Thymus (tissue), 11 donors: ENCODE data around the gene COG2. TPM values are rescaled to one million over a fixed set of nuclear protein-coding genes. Genes with fewer than 3 reads are reported as not detected.
"Not testable (repeated sequence)": the region's sequence is repeated elsewhere in the genome, so short reads cannot be mapped to it uniquely, and the experiment has no call there.

ENCODE experiments used
- DNase-seq, 9 donors: peaks; one replicate each; pipeline ENCODE4 v3.0.0-alpha.2; 2013; ENCODE audit warnings: low spot score in 9 of 9, low read depth in 6 of 9, missing footprints in 1 of 9
- H3K27ac ChIP-seq, 2 donors: one replicate each; pipeline ENCODE4 v1.5.1; 2013; ENCODE audit warnings: control low read depth in 1 of 2, low read depth in 1 of 2, low read length in 1 of 2, mild to moderate bottlenecking in 1 of 2, moderate library complexity in 1 of 2
- H3K27me3 ChIP-seq, 2 donors: one replicate each; pipeline ENCODE4 v1.5.1; 2013; ENCODE audit warnings: low read length in 1 of 2; ENCODE audit not compliant: control insufficient read depth in 2 of 2, insufficient read depth in 1 of 2
- H3K36me3 ChIP-seq, 2 donors: one replicate each; pipeline ENCODE4 v1.5.1; 2013; ENCODE audit warnings: low read length in 1 of 2, mild to moderate bottlenecking in 1 of 2, moderate library complexity in 1 of 2; ENCODE audit not compliant: control insufficient read depth in 2 of 2, insufficient read depth in 2 of 2
- H3K4me1 ChIP-seq, 2 donors: one replicate each; pipeline ENCODE4 v1.5.1; 2013; ENCODE audit warnings: low read length in 2 of 2; ENCODE audit not compliant: control insufficient read depth in 2 of 2, insufficient read depth in 2 of 2
- H3K4me3 ChIP-seq, 2 donors: one replicate each; pipeline ENCODE4 v1.5.1; 2013; ENCODE audit warnings: low read length in 2 of 2, control low read depth in 1 of 2, mild to moderate bottlenecking in 1 of 2
- H3K9me3 ChIP-seq, 2 donors: one replicate each; pipeline ENCODE4 v1.5.1; 2013; ENCODE audit warnings: low read length in 1 of 2, mild to moderate bottlenecking in 1 of 2; ENCODE audit not compliant: control insufficient read depth in 2 of 2, insufficient read depth in 1 of 2
- WGBS: extraction: QIAGEN DNeasy Blood & Tissue Kit; methylation state at CpG from one replicate; pipeline ENCODE4 v1.1.7; 2013; 5-methylcytosine and 5-hydroxymethylcytosine counted together
- polyA plus RNA-seq: library from polyadenylated mRNA; stranded (reverse); fragments of 200-250 nt; gene quantifications from one replicate; pipeline ENCODE4 v1.2.3, GENCODE V29; 2013
- total RNA-seq: library from RNA; stranded (reverse); fragments of 120-200 nt; gene quantifications from one replicate; pipeline ENCODE4 v1.2.4, GENCODE V29; 2013
- donor health status: healthy.

COG2 gene
- total and polyA plus RNA-seq, 2 donors, result 20.1 to 27.1 TPM

DNA sequence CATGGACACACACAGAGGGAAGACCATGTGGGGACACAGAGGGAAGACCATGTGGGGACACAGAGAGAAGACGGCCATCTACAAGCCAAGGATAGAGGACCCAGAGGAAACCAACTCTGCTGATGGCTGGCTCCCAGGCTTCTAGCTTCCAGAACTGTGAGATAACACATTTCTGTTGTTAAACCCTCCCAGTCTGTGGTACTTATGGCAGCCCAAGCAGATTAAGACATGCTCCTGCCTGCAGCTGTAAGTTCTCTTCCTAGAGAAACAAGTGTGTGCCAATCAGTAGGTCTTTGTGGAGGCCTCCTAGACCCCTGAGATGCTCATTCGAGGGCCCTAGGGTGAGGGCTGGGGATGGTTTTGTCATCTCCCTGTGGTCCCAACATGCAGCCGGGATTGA lies 69.0 kb downstream of the COG2 start:
- 98% methylated on average over 3 of the region's 3 CpGs for WGBS
- Histone ChIP-seq H3K27me3 (peaks cover 0 to 15% of the 10 kb centered on the region in 2 donors), H3K27ac (no peak overlapping the region), H3K4me1 (peaks cover 0 to 2% of the 10 kb centered on the region in 2 donors), H3K4me3 (no peak overlapping the region), H3K36me3 (no peaks in the 10 kb centered on the region), H3K9me3 (no peaks in the 10 kb centered on the region)
- DNase-seq, result no peak

GRCh38 chr1:230712470-230712942 lies 70.2 kb downstream of the COG2 start:
- H3K9me3 ChIP-seq, result no peaks in the 10 kb centered on the region
- 97% methylated on average over 17 of the region's 17 CpGs for WGBS
- no peaks in the 10 kb centered on the region for H3K36me3 ChIP-seq
- H3K4me3 ChIP-seq, result no peak overlapping the region
- peaks cover 0 to 13% of the 10 kb centered on the region in 2 donors for H3K27me3 ChIP-seq
- H3K27ac ChIP-seq, result no peak overlapping the region
- no peak for DNase-seq
- peaks cover 0 to 2% of the 10 kb centered on the region in 2 donors for H3K4me1 ChIP-seq

GRCh38 chr1:230713138-230713537 lies 70.9 kb downstream of the COG2 start:
- Histone ChIP-seq H3K4me1 (peaks cover 0 to 2% of the 10 kb centered on the region in 2 donors), H3K9me3 (no peaks in the 10 kb centered on the region), H3K27ac (no peak overlapping the region), H3K27me3 (peaks cover 0 to 7% of the 10 kb centered on the region in 2 donors), H3K36me3 (no peaks in the 10 kb centered on the region), H3K4me3 (no peak overlapping the region)
- DNase-seq, result no peak
- WGBS, result 90% methylated on average over 7 of the region's 7 CpGs

DNA sequence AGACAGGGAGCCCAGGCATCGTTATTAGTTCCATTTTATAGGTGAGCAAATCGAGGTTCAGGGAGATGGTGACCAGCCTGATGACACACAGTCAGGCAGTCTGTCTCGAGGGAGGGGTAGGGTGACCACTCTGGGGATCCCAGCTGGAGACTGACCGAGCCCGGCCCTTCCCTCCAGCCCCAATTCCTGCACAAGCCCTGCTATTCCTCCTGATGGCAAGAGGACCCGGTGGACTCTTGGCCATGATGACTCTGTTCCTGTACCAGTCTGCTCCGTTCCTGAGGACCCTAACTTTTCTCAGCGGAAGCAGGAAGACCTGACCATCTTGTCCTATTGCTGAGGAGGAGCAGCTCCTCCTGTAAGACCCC lies 71.2 kb downstream of the COG2 start:
- DNase-seq, result no peak
- H3K27ac ChIP-seq, result no peak overlapping the region
- H3K4me3 ChIP-seq, result no peak overlapping the region

DNA sequence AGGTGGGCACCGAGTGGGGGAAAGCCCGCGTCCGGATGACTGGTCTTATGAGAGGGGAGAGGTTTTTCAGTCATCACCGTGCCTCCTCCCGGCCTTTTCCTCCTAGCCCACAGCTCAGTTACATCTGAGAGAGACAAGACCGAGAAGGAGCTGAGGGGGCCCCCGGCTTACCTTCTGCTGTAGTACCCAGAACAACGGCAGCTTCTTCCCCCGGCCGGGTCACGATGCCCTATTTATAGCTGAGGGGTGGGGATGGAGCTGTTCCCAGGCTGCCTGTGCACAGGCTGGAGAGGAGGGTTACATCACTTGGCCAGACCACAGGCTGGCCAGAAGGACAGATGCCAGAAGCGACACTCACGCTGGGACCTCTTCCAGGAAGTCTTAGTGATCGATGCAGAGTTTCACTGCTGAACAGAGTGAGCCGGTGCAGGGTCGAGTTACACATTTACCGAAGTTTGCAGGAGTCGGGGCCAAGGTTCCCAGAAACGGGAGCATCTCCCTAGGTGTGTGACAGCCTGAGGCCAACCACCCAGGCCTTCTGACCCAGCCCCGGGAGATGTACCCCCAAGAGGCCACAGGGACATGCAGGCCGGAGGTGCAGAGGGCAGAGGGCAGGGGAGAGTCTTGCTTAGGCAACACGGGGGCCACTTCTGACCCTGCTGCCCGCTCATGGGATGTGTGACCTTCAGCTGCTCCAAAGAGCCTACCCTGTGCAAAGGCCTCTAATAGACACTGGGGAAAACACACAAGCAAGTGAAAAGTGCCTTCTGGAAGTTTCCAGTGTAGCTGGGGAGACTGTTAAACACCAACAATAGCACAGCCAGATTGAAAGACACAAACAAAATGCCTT lies 71.9 kb downstream of the COG2 start, which contains the start of gene AGT:
Gene AGT (minus strand): TSS at position 208 of the 850 bp plus-strand sequence. CDS start 3,299 bp downstream, outside the sequence.
- H3K4me1 ChIP-seq, result peaks cover 0 to 2% of the 10 kb centered on the region in 2 donors
- no peak within 1 kb of the TSS for H3K4me3 ChIP-seq
- no peaks in the 10 kb centered on the region for H3K9me3 ChIP-seq
- H3K27me3 ChIP-seq, result no peaks in the 10 kb centered on the region
- DNase-seq, result no peak
- WGBS, result 57% methylated on average over 24 of the region's 24 CpGs
- H3K36me3 ChIP-seq, result no peaks in the 10 kb centered on the region
- H3K27ac ChIP-seq, result no peak within 1 kb of the TSS

More for the DNA sequence above, 71.2 kb downstream of the COG2 start:
- H3K36me3 ChIP-seq, result no peaks in the 10 kb centered on the region
- H3K4me1 ChIP-seq, result peaks cover 0 to 2% of the 10 kb centered on the region in 2 donors
- no peaks in the 10 kb centered on the region for H3K9me3 ChIP-seq
- WGBS, result 95% methylated on average over 8 of the region's 8 CpGs
- peaks cover 0 to 3% of the 10 kb centered on the region in 2 donors for H3K27me3 ChIP-seq

- WGBS, result 95% methylated on average over 3 of the region's 3 CpGs
- no peaks in the 10 kb centered on the region for H3K9me3 ChIP-seq
- H3K4me1 ChIP-seq, result peaks cover 0 to 2% of the 10 kb centered on the region in 2 donors
- no peak overlapping the region for H3K27ac ChIP-seq
- H3K36me3 ChIP-seq, result no peaks in the 10 kb centered on the region
- no peaks in the 10 kb centered on the region for H3K27me3 ChIP-seq
- DNase-seq, result no peak
- no peak overlapping the region for H3K4me3 ChIP-seq
Observed at GRCh38 chr1:230715510-230715909, 73.2 kb downstream of the COG2 start.

DNA sequence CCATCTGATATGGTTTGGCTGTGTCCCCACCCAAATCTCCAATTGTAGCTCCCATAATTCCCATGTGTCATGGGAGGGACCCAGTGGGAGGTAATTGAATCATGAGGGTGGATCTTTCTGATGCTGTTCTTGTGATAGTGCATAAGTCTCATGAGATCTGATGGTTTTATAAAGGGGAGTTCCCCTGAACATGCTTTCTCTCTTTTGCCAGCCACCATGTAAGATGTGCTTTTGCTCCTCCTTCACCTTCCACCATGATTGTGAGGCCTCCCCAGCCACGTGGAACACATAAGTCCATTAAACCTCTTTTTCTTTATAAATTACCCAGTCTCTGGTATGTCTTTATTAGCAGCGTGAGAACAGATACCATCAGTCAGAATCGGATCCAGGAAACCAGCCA lies 74.2 kb downstream of the COG2 start:
- 75% methylated on average over 3 of the region's 3 CpGs for WGBS

DNA sequence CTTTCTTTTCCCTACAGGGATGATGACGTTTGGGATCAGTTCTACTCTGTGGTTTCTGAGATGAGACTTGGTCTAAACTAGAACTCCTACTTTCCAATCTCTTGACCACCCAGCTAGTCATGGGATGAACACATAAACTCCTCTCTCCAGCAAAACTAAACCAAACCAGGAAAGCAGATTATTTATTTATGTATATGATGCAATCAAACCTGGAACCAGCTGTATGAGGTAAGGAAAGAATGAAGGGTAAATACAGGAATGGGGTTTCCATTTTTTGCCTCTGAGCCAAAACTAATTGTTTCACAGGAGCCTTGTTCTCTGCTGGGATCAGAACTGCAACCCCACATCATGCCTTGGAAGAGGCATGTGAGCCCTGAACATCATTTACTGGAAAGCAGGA lies 75.0 kb downstream of the COG2 start:
- Histone ChIP-seq H3K27ac (no peak overlapping the region), H3K27me3 (no peaks in the 10 kb centered on the region), H3K4me3 (no peak overlapping the region), H3K4me1 (peaks cover 0 to 2% of the 10 kb centered on the region in 2 donors), H3K36me3 (no peaks in the 10 kb centered on the region), H3K9me3 (no peaks in the 10 kb centered on the region)
- no peak for DNase-seq
- 96% methylated on average over 1 of the region's 1 CpG for WGBS

More for the DNA sequence above, 74.2 kb downstream of the COG2 start:
- H3K27me3 ChIP-seq, H3K27ac ChIP-seq, H3K9me3 ChIP-seq, H3K4me3 ChIP-seq, DNase-seq, H3K36me3 ChIP-seq, H3K4me1 ChIP-seq: not testable (repeated sequence)

- not testable (repeated sequence) for DNase-seq, H3K36me3 ChIP-seq, H3K27ac ChIP-seq, H3K4me3 ChIP-seq, H3K4me1 ChIP-seq, H3K9me3 ChIP-seq, H3K27me3 ChIP-seq
- 93% methylated on average over 3 of the region's 3 CpGs for WGBS
Observed at GRCh38 chr1:230721849-230722522, 79.7 kb downstream of the COG2 start.
